H9 (cell line): Measurements from ENCODE around the gene RAB26. TPM values are rescaled to one million over a fixed set of nuclear protein-coding genes. Genes with fewer than 3 reads are reported as not detected.
"Not testable (repeated sequence)": the region's sequence is repeated elsewhere in the genome, so short reads cannot be mapped to it uniquely, and the experiment has no call there.

Experiments
- DNase-seq: peaks from one replicate; pipeline ENCODE4 v3.0.0-alpha.2; 2017
- H2AFZ ChIP-seq: one replicate; pipeline ENCODE4 v1.6.1; 2013; ENCODE audit warnings: mild to moderate bottlenecking, low read length, control low read depth, moderate library complexity
- H2AK5ac ChIP-seq: 2 replicates; pipeline ENCODE4 v1.6.1; 2013; ENCODE audit warnings: low read length, control low read depth, mixed read lengths; ENCODE audit not compliant: insufficient read length
- H2BK120ac ChIP-seq: one replicate; pipeline ENCODE4 v1.6.1; 2013; ENCODE audit warnings: low read depth, mild to moderate bottlenecking, low read length, control low read depth, inconsistent platforms; ENCODE audit not compliant: poor library complexity, severe bottlenecking
- H2BK12ac ChIP-seq: 2 replicates; pipeline ENCODE4 v1.6.1; 2013; ENCODE audit warnings: low read length, control low read depth, mixed read lengths, low read depth; ENCODE audit not compliant: insufficient read length
- H2BK15ac ChIP-seq: 2 replicates; pipeline ENCODE4 v1.6.1; 2013; ENCODE audit warnings: low read depth, low read length, control low read depth
- H2BK20ac ChIP-seq: one replicate; pipeline ENCODE4 v1.6.1; 2013; ENCODE audit warnings: low read depth, mild to moderate bottlenecking, low read length, control low read depth, inconsistent platforms; ENCODE audit not compliant: poor library complexity, severe bottlenecking
- H2BK5ac ChIP-seq: 2 replicates; pipeline ENCODE4 v1.6.1; 2013; ENCODE audit warnings: low read length, control low read depth, mixed read lengths; ENCODE audit not compliant: insufficient read length
- H3K14ac ChIP-seq: 2 replicates; pipeline ENCODE4 v1.6.1; 2013; ENCODE audit warnings: low read length, control low read depth; ENCODE audit not compliant: insufficient read depth
- H3K18ac ChIP-seq: 2 replicates; pipeline ENCODE4 v1.6.1; 2013; ENCODE audit warnings: low read depth, mild to moderate bottlenecking, mixed read lengths, low read length, control low read depth; ENCODE audit not compliant: insufficient read length
- H3K23ac ChIP-seq: 2 replicates; pipeline ENCODE4 v1.6.1; 2013; ENCODE audit warnings: low read length, control low read depth, mixed read lengths, low read depth; ENCODE audit not compliant: insufficient read length
- H3K23me2 ChIP-seq: 2 replicates; pipeline ENCODE4 v1.6.1; 2013; ENCODE audit warnings: low read depth, mild to moderate bottlenecking, mixed read lengths, low read length, control low read depth; ENCODE audit not compliant: insufficient read length, poor library complexity, severe bottlenecking
- H3K27ac ChIP-seq: 2 replicates; pipeline ENCODE4 v1.5.1; 2013; ENCODE audit warnings: low read length, control low read depth, mixed read lengths, low read depth; ENCODE audit not compliant: insufficient read length
- H3K27me3 ChIP-seq: 2 replicates; pipeline ENCODE4 v1.6.1; 2013; ENCODE audit warnings: low read length, control low read depth, inconsistent platforms; ENCODE audit not compliant: insufficient read depth
- H3K4ac ChIP-seq: 2 replicates; pipeline ENCODE4 v1.6.1; 2013; ENCODE audit warnings: low read depth, mild to moderate bottlenecking, control low read depth, inconsistent platforms, low read length, moderate library complexity
- H3K4me1 ChIP-seq: 2 replicates; pipeline ENCODE4 v1.6.1; 2013; ENCODE audit warnings: low read length, control low read depth, inconsistent platforms; ENCODE audit not compliant: insufficient read depth
- H3K4me2 ChIP-seq: 2 replicates; pipeline ENCODE4 v1.6.1; 2013; ENCODE audit warnings: low read length, control low read depth, mixed read lengths; ENCODE audit not compliant: insufficient read length, insufficient read depth
- H3K56ac ChIP-seq: 2 replicates; pipeline ENCODE4 v1.6.1; 2013; ENCODE audit warnings: low read depth, mild to moderate bottlenecking, mixed read lengths, low read length, control low read depth; ENCODE audit not compliant: insufficient read length
- H3K79me1 ChIP-seq: 2 replicates; pipeline ENCODE4 v1.6.1; 2013; ENCODE audit warnings: low read depth, mild to moderate bottlenecking, moderate library complexity, low read length, control low read depth, inconsistent platforms; ENCODE audit not compliant: insufficient read depth, poor library complexity, severe bottlenecking
- H3K79me2 ChIP-seq: 2 replicates; pipeline ENCODE4 v1.6.1; 2013; ENCODE audit warnings: low read length, control low read depth, inconsistent platforms; ENCODE audit not compliant: insufficient read depth
- H3K9ac ChIP-seq: 2 replicates; pipeline ENCODE4 v1.6.1; 2013; ENCODE audit warnings: low read length, control low read depth, mixed read lengths; ENCODE audit not compliant: insufficient read length; ENCODE audit errors: extremely low read depth
- H3K9me3 ChIP-seq: one replicate; pipeline ENCODE4 v1.6.1; 2013; ENCODE audit warnings: low read depth, low read length, inconsistent platforms; ENCODE audit not compliant: control insufficient read depth
- H3T11ph ChIP-seq: one replicate; pipeline ENCODE4 v1.6.1; 2013; ENCODE audit warnings: mild to moderate bottlenecking, low read length, control low read depth, inconsistent platforms
- H4K20me1 ChIP-seq: one replicate; pipeline ENCODE4 v1.6.1; 2013; ENCODE audit not compliant: control insufficient read depth, insufficient read length, insufficient read depth
- H4K5ac ChIP-seq: 2 replicates; pipeline ENCODE4 v1.6.1; 2013; ENCODE audit warnings: low read depth, mild to moderate bottlenecking, mixed read lengths, low read length, control low read depth; ENCODE audit not compliant: insufficient read length
- H4K8ac ChIP-seq: replicated peaks from 2 replicates; pipeline ENCODE4 v1.6.1; 2013; ENCODE audit warnings: low read length, control low read depth, mixed read lengths, low read depth; ENCODE audit not compliant: insufficient read length
- H4K91ac ChIP-seq: 2 replicates; pipeline ENCODE4 v1.6.1; 2013; ENCODE audit warnings: low read depth, mild to moderate bottlenecking, moderate library complexity, mixed read lengths, low read length, control low read depth; ENCODE audit not compliant: insufficient read length
- H3K27ac Mint-ChIP-seq, 3 experiments: 2 replicates in 2 of 3; 3 replicates in 1 of 3; pipeline ENCODE4 v1.8.0; 2020 to 2021; ENCODE audit warnings: mixed read lengths in 3 of 3, mild to moderate bottlenecking in 1 of 3, moderate library complexity in 1 of 3
- H3K27me3 Mint-ChIP-seq: 2 replicates; pipeline ENCODE4 v1.8.0; 2021; ENCODE audit warnings: low read depth, mild to moderate bottlenecking, moderate library complexity, mixed read lengths
- H3K36me3 Mint-ChIP-seq, 3 experiments: 2 replicates in 2 of 3; 3 replicates in 1 of 3; pipeline ENCODE4 v1.8.0; 2020 to 2021; ENCODE audit warnings: low read depth in 3 of 3, mixed read lengths in 3 of 3; ENCODE audit not compliant: insufficient read depth in 1 of 3
- H3K4me1 Mint-ChIP-seq, 2 experiments: 2 replicates each; pipeline ENCODE4 v1.8.0; 2020; ENCODE audit warnings: mixed read lengths in 2 of 2
- H3K4me3 Mint-ChIP-seq, 2 experiments: 2 replicates in 1 of 2; 3 replicates in 1 of 2; pipeline ENCODE4 v1.8.0; 2020 to 2021; ENCODE audit warnings: mild to moderate bottlenecking in 2 of 2, mixed read lengths in 2 of 2, moderate library complexity in 1 of 2
- H3K9me3 Mint-ChIP-seq, 2 experiments: 2 replicates in 1 of 2; 3 replicates in 1 of 2; pipeline ENCODE4 v1.8.0; 2020; ENCODE audit warnings: mild to moderate bottlenecking in 2 of 2, mixed read lengths in 2 of 2, moderate library complexity in 1 of 2
- WGBS: extraction: QIAGEN DNeasy Blood & Tissue Kit; methylation state at CpG from one replicate; pipeline ENCODE4 v1.1.7; 2013; ENCODE audit warnings: missing lambda C conversion rate, low lambda C conversion rate, mixed read lengths; ENCODE audit not compliant: insufficient read length; ENCODE audit errors: extremely low coverage; 5-methylcytosine and 5-hydroxymethylcytosine counted together
- total RNA-seq: library from RNA; stranded (reverse); gene quantifications from 2 replicates; pipeline ENCODE4 v1.2.1, GENCODE V29; 2021

Gene RAB26
- total RNA-seq, 1 experiment from 2014 or later: 2.4 TPM

DNA sequence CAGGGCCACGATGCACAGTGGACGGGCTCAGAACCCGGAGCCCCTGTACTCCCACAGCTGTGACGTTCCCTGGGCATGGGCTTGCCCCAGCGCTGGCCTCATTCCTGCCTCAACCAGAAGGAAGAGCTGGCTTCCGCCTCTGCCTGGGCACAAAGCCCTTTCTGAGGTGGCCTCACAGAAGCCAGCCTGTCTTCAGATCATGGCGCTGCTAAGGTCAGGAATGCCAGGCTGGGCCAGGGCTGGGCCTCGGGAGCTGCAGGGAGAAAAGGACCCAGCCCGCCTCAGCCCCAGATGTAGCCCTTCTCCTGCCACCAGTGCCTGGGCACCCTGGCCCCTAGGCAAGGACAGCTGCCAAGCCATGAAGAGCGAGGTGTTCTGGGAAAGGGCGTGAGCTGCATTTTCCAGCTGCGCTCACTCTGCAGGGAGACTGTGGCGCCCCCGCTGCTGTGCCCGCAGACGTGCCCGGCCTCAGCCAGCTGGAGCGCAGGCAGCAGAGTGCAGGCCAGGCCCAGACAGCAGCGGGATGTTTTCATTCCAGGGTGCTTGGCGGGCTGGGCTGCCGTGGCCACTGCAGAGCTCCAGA, 22.2 kb upstream of the RAB26 start:
- peaks cover 20 to 25% of the 10 kb centered on the region in 2 experiments for H3K4me1 Mint-ChIP-seq
- H3K4me1 ChIP-seq, DNase-seq, H2BK12ac ChIP-seq, H3K9ac ChIP-seq, H3K4ac ChIP-seq, H2AFZ ChIP-seq, H3K27ac Mint-ChIP-seq, H3K36me3 Mint-ChIP-seq, H3K4me2 ChIP-seq, H4K91ac ChIP-seq, H3K79me1 ChIP-seq, H3K27me3 ChIP-seq, H3K23me2 ChIP-seq, H2AK5ac ChIP-seq, H4K8ac ChIP-seq, H2BK120ac ChIP-seq, H3K27me3 Mint-ChIP-seq, H2BK5ac ChIP-seq, H4K20me1 ChIP-seq, H3K9me3 ChIP-seq, H3K79me2 ChIP-seq, H3K23ac ChIP-seq, H2BK20ac ChIP-seq, H3K56ac ChIP-seq, H2BK15ac ChIP-seq, H3K9me3 Mint-ChIP-seq, H4K5ac ChIP-seq, H3K27ac ChIP-seq, H3K14ac ChIP-seq, H3T11ph ChIP-seq, H3K18ac ChIP-seq: not testable (repeated sequence)
- WGBS: no CpG with 5 or more reads among the region's 21 CpGs
- peak overlapping the region in 1 of 2 experiments; percentile 25; a peak in 1 of 5 replicates for H3K4me3 Mint-ChIP-seq

DNA sequence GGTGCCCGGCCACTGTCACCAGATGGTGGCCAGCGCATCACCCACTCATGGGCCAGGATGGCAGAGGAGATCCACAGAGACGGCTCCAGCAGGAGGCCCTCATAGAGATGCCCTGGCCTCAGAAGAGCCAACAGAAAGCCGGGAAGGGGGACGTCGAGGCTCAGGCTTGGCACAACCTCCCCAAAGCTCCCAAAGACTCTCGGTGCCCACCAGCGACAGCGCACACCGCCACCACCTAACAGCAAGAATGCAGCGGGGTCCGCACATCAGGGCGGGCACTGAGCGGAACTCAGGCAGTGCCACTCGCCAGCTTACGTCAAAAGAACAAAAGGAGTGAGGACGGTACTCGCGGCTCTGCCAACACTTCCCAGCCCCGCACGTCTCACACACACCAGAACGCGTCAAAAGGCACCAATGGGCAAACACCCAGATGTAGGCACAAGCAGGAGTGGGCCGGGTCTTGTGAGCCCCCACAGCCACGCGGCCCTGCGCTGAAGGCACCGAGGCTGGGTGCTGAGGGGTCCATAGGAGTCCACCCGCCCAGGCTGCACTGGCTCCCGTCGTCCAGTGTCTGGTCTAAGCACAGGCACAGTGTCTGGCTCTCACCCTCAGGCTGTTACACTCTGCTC, 21.4 kb upstream of the RAB26 start:
- no CpG with 5 or more reads among the region's 31 CpGs for WGBS
- not testable (repeated sequence) for H3T11ph ChIP-seq, H3K9me3 Mint-ChIP-seq, H3K4me2 ChIP-seq, H3K79me1 ChIP-seq, H3K56ac ChIP-seq, H2BK15ac ChIP-seq, H4K5ac ChIP-seq, H3K36me3 Mint-ChIP-seq, H3K9me3 ChIP-seq, DNase-seq, H3K23me2 ChIP-seq, H4K91ac ChIP-seq, H2BK12ac ChIP-seq, H3K27me3 ChIP-seq, H3K14ac ChIP-seq, H3K23ac ChIP-seq, H2BK20ac ChIP-seq, H2AFZ ChIP-seq, H3K4me1 ChIP-seq, H2AK5ac ChIP-seq, H3K27ac ChIP-seq, H3K9ac ChIP-seq, H2BK120ac ChIP-seq, H2BK5ac ChIP-seq, H3K4ac ChIP-seq, H4K20me1 ChIP-seq, H3K18ac ChIP-seq, H4K8ac ChIP-seq, H3K79me2 ChIP-seq, H3K27me3 Mint-ChIP-seq
- Mint-ChIP-seq H3K4me1 (peaks cover 20 to 25% of the 10 kb centered on the region in 2 experiments), H3K4me3 (peak overlapping the region in 1 of 2 experiments; percentile 60; a peak in 2 of 5 replicates), H3K27ac (peak overlapping the region in 2 of 3 experiments; percentile 34 to 90; a peak in 2 of 7 replicates)
